Chondrocyte (in vitro differentiated cells): ENCODE measurements around the gene ZNF529. TPM values are rescaled to one million over a fixed set of nuclear protein-coding genes. Genes with fewer than 3 reads are reported as not detected.

Source experiments
- DNase-seq: peaks from one replicate; pipeline ENCODE4 v3.0.0; 2021; ENCODE audit warnings: mixed read lengths, low spot score
- H3K27ac Mint-ChIP-seq: one replicate; pipeline ENCODE4 v1.8.0; 2021; ENCODE audit warnings: mild to moderate bottlenecking, moderate library complexity, mixed read lengths; ENCODE audit not compliant: unreplicated experiment
- H3K27me3 Mint-ChIP-seq: 2 replicates; pipeline ENCODE4 v1.8.0; 2021; ENCODE audit warnings: low read depth, mixed read lengths
- H3K36me3 Mint-ChIP-seq: 2 replicates; pipeline ENCODE4 v1.8.0; 2021; ENCODE audit warnings: low read depth, mixed read lengths
- H3K4me1 Mint-ChIP-seq: 2 replicates; pipeline ENCODE4 v1.8.0; 2021; ENCODE audit warnings: low read depth, mild to moderate bottlenecking, mixed read lengths
- H3K4me3 Mint-ChIP-seq: one replicate; pipeline ENCODE4 v1.8.0; 2021; ENCODE audit warnings: mild to moderate bottlenecking, moderate library complexity, mixed read lengths; ENCODE audit not compliant: unreplicated experiment
- H3K9me3 Mint-ChIP-seq: 2 replicates; pipeline ENCODE4 v1.8.0; 2021; ENCODE audit warnings: low read depth, mixed read lengths
- total RNA-seq: library from RNA; stranded (reverse); gene quantifications from 3 replicates; pipeline ENCODE4 v1.2.1, GENCODE V29; 2021
- TF ChIP-seq, protein P1 (sequence below): fragments of 200-600 bp; sonication (generic); IDR thresholded peaks from 2 replicates; pipeline ENCODE4 v1.5.0; 2021; ENCODE audit warnings: antibody characterized with exemption, mild to moderate bottlenecking, moderate library complexity

The ZNF529 gene
- total RNA-seq, 1 donor from 2014 or later: 13.7 TPM

DNA sequence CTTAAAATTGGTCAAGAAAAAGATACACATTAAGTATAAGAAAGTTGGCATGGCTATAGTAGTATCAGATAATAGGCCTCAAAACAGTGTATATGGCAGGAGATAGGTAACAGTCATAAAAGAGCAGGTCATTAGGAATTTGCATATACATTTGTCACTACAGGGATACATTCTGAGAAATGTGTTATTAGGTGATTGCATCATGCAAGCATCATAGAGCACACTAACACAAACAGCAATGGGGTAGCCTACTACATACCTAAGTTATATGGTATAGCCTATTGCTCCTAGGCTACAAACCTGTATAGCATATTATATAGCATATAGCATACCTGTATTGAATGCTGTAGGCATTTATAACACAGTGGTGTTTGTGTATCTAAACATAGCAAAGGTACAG lies 6.2 kb upstream of the ZNF529 start:
- H3K9me3 Mint-ChIP-seq: peaks cover 8% of the 10 kb centered on the region
- H3K27ac Mint-ChIP-seq: no peak overlapping the region
- H3K4me1 Mint-ChIP-seq: peaks cover 8% of the 10 kb centered on the region
- no peak for DNase-seq
- H3K36me3 Mint-ChIP-seq: peaks cover 39% of the 10 kb centered on the region
- H3K27me3 Mint-ChIP-seq: no peaks in the 10 kb centered on the region
- H3K4me3 Mint-ChIP-seq: no peak overlapping the region
- TF ChIP-seq, protein P1, sequence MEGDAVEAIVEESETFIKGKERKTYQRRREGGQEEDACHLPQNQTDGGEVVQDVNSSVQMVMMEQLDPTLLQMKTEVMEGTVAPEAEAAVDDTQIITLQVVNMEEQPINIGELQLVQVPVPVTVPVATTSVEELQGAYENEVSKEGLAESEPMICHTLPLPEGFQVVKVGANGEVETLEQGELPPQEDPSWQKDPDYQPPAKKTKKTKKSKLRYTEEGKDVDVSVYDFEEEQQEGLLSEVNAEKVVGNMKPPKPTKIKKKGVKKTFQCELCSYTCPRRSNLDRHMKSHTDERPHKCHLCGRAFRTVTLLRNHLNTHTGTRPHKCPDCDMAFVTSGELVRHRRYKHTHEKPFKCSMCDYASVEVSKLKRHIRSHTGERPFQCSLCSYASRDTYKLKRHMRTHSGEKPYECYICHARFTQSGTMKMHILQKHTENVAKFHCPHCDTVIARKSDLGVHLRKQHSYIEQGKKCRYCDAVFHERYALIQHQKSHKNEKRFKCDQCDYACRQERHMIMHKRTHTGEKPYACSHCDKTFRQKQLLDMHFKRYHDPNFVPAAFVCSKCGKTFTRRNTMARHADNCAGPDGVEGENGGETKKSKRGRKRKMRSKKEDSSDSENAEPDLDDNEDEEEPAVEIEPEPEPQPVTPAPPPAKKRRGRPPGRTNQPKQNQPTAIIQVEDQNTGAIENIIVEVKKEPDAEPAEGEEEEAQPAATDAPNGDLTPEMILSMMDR: no peak

DNA sequence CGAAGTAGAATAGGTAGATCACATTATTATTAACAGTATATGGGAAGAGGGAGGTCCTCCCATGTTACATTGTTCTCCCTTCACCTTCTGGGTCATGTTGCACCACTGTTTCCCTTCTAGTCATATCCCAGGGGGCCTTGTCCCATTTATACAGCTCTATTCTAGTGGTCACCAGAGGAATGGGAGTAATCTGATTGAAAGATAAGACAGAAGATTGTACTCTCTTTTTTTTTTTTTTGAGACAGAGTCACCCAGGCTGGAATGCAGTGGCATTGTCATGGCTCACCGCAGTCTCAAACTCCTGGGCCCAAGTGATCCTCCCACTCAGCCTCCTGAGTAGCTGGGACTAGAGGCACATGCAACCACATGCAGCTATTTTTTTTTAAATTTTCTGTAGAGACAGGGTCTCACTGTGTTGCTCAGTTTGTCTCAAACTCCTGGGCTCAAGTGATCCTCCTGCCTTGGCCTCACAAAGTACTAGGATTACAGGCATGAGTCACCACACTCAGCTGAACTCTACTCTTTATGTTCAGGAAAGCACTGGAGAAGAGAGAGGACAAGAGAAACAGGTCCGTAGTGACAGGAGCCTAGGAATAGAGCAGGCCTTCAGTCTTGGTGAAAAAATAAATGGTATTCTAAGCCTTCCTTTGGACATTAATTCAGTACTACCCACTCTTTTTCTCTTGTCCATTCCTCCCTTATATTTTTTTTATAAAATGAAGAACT lies 4.3 kb upstream of the ZNF529 start:
- no peak overlapping the region for H3K4me3 Mint-ChIP-seq
- no peak overlapping the region for H3K27ac Mint-ChIP-seq
- TF ChIP-seq, protein P1: no peak
- H3K9me3 Mint-ChIP-seq: peaks cover 3% of the 10 kb centered on the region
- H3K27me3 Mint-ChIP-seq: no peaks in the 10 kb centered on the region
- peaks cover 19% of the 10 kb centered on the region for H3K4me1 Mint-ChIP-seq
- peaks cover 32% of the 10 kb centered on the region for H3K36me3 Mint-ChIP-seq
- DNase-seq: no peak

DNA sequence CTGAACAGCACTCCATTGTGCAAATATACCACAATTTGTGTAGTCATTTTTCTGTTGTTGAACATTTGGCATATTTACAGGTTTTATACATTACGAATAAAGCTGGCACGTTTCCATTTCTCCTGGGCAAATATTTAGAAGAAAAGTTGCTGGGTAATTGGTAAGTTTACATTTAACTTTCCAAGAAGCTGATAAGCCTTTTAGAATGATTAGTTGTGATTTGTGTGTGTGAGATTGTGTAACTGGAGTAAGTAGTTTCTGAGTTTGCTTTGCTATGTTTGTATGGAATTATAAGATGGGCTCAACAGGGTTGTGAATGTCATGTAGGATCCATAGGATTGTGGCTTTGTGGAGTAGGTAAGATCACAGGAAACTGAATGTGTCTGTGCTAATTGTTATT lies 1.6 kb upstream of the ZNF529 start:
- Mint-ChIP-seq H3K27ac (peak overlapping the region; percentile 99), H3K4me3 (peak overlapping the region; percentile 92), H3K36me3 (peaks cover 25% of the 10 kb centered on the region), H3K4me1 (peaks cover 27% of the 10 kb centered on the region), H3K27me3 (no peaks in the 10 kb centered on the region), H3K9me3 (no peaks in the 10 kb centered on the region)
- TF ChIP-seq, protein P1: no peak
- DNase-seq: no peak

DNA sequence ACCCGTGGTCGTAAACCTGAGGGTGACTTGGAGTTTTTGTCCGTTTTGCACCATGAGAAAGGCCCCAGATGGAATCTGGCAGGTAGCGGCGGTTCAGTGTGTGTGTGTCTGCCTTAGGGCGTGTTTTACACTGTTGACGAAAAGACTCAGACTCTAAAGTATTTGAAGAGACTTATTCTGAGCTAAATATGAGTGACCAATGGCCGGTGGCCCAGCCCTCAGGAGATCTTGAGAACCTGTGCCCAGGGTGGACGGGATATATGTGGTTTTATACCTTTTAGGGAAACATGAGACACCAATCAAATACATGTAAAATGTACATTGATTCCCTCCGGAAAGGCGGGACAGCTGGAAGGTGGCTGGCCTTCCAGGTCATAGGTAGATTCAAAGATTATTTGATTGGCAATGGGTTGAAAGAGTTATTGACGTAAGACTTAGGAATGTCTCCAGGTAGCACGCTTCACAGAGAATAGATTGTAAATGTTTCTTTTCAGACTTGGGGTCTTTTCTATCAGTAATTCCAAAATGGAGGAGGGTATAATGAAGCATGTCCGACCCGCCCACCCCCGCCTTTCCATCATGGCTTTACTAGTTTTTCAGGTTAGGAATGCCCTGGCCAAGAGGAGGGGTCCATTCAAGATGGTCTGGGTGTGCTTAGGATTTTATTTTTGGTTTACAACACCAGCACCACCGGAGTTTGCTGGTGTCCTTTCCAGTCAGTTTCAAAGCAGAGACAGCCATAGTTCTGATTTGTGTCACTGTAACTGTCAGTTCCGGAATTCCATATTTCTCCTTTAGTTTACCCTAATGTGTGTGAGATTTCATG lies 1.0 kb upstream of the ZNF529 start:
- H3K27me3 Mint-ChIP-seq: no peaks in the 10 kb centered on the region
- H3K4me3 Mint-ChIP-seq: peak overlapping the region; percentile 92
- no peaks in the 10 kb centered on the region for H3K9me3 Mint-ChIP-seq
- H3K4me1 Mint-ChIP-seq: peaks cover 27% of the 10 kb centered on the region
- TF ChIP-seq, protein P1: no peak
- no peak for DNase-seq
- H3K27ac Mint-ChIP-seq: peak overlapping the region; percentile 99
- H3K36me3 Mint-ChIP-seq: peaks cover 23% of the 10 kb centered on the region

GRCh38 chr19:36572593-36573019 lies 486 bp downstream of the ZNF529 start:
- no peaks in the 10 kb centered on the region for H3K27me3 Mint-ChIP-seq
- H3K4me3 Mint-ChIP-seq: peak overlapping the region; percentile 92
- H3K9me3 Mint-ChIP-seq: peaks cover 3% of the 10 kb centered on the region
- no peak for DNase-seq
- TF ChIP-seq, protein P1: no peak
- peak overlapping the region; percentile 99 for H3K27ac Mint-ChIP-seq
- H3K36me3 Mint-ChIP-seq: peaks cover 24% of the 10 kb centered on the region
- peaks cover 27% of the 10 kb centered on the region for H3K4me1 Mint-ChIP-seq
